Fibroblast of peridontal ligament (primary cell): Measurements from ENCODE around the gene KCNJ5.
"Not testable (repeated sequence)": the region's sequence is repeated elsewhere in the genome, so short reads cannot be mapped to it uniquely, and the experiment has no call there.

ENCODE experiments used
- DNase-seq: peaks from one replicate; pipeline ENCODE4 v3.0.0-alpha.2; 2010; ENCODE audit errors: extremely low read depth

Gene KCNJ5

DNA sequence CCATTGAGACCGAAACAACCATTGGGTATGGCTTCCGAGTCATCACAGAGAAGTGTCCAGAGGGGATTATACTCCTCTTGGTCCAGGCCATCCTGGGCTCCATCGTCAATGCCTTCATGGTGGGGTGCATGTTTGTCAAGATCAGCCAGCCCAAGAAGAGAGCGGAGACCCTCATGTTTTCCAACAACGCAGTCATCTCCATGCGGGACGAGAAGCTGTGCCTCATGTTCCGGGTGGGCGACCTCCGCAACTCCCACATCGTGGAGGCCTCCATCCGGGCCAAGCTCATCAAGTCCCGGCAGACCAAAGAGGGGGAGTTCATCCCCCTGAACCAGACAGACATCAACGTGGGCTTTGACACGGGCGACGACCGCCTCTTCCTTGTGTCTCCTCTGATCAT, 20.5 kb downstream of the KCNJ5 start:
- DNase-seq: no peak

DNA sequence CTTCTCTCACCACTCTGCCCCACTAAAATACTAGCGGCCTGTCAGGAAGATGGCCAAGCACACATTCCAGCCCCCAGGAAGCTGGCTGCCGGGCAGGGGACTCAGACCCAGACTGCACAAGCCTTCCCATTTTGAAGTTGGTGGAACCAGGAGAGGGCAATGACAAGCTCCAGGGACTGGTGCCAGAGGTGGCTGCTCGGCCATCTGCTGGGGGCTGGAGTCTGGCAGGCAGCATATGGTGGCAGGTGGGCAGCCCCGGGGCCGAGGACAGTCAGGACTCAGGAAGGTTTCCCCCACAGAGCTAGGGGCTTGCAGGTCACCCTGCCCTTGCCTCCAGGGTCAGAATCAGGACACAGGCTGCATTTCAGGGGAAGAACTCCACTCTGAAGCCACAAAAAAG, 22.6 kb downstream of the KCNJ5 start:
- no peak for DNase-seq

DNA sequence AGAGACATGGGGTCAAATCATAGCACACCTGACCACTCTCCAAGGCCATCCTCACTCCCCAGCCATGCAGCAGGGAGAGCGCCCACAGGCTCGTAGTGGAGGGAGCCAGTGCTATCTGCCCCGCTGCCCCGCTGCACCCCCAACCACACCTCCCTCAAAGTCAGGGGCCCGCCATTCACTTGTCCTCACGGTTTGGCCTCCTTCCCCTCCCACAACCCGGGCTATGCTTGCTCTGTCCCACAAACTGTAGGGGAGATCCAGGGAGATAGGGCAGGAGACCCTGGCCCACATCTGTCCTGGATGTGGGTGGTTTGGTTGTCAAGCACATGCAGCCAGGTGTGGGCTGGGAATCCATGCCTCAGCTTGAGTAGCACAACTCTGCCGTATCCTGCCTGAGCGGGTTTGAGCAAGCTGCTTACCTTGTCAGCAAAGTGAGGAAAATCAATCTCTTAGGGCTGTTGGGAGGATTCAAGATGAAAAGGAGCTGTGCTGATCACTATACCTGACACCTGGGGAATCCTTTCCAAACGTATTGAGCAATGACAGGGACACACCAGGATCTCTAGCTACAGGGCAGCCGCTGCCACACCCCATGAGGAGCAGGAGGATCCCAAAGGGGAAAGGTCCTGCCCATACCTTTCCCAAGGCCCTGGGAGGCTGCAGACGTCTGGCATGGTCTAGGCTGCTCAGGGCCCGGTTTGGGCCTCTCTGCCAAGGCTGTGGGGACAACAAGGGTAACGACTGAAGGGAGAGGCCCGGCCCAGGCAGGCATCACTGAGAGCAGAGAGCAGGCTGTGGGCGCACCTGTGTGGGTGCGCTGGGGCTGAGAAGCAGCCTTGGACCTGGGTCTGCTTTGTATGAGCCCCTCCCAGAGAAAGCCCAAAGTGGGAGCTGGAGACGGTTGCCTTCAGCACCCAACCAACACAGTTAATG, 23.3 kb downstream of the KCNJ5 start:
- DNase-seq: no peak

DNA sequence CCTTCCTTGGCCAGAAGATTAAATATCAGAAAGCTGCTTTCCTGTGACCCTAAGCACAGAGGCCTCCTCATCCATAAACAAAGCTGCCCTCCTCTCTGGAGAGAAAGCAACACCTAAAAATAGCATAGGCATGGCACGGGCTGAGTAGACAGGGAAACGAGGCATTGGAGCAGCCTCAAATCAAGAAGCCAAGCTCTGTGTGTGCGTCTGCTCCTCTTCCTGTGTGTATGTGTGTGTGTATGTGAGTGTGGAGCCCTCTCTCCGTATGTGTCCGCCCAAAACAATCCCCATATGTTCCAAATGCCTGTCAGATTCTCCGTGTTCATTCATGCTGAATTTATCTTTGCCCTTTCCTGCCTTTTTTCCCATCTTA, 24.0 kb downstream of the KCNJ5 start:
- DNase-seq: no peak

DNA sequence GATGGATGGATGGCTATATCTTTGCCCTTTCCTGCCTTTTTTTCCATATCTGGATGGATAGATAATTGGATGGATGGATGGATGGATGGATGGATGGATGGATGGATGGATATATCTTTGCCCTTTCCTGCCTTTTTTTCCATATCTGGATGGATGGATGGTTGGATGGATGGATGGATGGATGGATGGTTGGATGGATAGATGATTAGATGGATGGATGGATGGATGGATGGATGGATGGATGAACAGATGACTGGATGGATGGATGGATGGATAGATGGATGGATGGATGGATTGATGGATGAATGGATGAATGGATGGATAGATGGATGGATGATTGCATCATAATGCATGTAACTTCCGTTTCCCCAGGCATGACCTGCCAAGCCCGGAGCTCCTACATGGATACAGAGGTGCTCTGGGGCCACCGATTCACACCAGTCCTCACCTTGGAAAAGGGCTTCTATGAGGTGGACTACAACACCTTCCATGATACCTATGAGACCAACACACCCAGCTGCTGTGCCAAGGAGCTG, 24.9 kb downstream of the KCNJ5 start:
- DNase-seq: no peak

DNA sequence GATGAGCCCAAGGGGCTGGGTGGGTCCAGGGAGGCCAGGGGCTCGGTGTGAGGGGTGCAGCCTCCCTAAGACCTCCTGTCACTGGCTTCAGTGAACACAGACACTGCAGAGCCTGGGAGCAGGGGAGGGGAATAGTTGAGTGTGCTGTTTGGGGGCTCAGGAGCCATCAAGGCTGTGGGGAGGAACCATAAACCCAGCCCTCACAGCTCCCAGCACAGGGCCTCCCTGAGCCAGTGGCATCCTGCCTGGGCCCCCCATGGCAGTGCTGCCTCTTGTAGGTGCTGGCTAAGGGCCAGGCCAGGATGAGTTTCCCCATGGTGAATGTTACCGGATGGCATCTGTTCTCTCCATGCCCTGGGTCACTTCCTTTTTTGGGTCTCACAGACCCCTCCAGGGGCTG, 25.5 kb downstream of the KCNJ5 start:
- DNase-seq: no peak

DNA sequence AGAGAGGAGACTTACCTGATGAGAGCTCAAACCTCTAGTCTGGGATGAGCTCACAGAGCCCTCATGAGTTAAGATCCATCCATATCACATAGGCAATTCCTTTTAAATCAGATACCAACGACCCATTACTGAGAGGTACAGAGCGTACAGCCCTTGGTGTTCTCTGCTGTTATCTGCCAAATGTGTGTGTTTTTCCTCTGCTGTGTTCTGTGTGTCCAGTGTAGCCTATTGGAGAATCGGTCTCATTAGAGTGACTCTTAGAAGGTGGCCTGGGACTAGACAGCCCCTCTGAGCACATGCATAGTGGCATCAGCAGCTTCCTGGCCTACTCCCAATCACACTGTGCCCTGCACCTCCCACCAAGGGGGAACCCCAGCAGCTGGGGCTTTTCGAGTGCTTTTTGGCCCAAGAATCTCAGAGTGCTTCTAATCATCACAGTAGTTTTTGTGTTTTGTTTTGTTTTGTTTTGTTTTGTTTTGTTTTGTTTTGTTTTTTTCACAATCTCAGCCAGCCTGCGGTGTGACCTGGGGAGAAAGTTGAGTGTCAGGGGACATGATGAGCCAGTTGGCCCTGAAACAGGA, 26.1 kb downstream of the KCNJ5 start:
- no peak for DNase-seq

DNA sequence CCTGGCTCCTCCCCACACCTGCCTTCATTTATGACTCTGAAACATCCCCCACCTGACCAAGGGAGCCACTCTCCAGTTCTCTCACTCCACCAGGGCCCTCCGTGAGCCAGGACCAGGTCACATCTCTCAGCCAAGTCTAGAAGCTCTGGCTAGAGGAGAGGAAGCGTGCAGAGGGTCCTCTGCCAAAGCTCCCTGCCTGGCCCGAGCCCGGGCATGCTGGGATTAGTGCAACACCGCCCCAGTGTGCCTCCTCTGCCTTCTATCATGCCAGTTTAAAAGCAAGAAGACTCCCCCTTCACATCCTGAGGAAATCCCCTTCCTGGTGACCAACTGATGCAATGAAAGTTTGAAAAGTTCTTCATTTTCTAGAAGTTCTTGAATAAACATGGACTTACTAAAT, 28.1 kb downstream of the KCNJ5 start:
- DNase-seq: no peak

DNA sequence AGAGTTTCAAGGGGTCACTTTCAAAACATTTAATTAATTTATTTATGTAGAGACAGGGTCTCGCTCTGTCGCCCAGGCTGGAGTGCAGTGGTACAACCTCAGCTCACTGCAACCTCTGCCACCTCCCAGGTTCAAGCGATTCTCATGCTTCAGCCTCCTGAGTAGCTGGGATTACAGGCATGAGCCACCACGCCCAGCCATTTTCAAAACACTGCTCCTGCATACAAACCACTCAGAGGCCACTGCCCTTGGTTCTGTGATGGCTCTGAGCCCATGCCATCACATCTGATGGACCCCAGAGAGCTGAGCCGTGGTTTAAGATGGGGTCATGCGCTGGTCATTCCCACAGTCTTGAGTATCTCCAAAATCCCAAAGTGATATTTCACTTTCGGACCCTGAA, 28.5 kb downstream of the KCNJ5 start:
- DNase-seq: not testable (repeated sequence)

DNA sequence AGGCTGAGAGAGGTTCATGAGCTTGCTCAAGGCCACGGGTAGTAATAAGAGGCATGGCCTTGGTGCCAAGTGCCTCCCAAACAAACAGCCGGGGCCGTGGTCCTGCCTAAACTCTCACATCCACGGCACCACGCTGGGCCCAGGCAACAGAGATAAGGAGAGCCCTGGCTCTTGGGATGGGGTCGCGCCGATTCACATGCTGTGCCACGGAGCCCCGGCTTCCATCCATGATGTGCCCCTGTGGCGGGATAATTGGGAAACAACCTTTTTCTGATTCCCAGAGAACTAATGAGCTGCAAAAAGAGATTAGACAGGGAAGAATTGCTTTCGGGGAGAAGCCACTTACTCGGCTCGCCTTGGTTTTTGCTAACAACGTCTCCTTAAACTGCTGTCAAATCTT, 29.5 kb downstream of the KCNJ5 start:
- no peak for DNase-seq

DNA sequence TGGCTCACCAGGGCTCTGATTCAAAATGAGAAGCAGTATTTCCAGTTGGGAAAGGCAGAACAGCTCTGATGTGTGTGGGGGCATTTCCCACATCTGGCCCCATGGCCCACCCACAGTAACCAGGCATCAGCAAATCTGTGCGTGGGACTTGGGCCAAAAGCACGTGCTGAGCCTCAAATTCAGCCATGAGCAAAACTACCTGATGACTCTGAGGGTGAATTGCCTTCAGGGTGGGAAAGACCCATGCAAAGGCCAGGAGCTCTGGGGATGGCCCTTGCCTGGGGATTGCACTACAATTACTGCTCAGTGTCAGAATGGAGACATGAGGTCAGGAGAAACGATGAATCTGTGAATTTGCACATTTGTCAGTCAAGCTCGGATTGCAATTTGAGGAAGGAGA, 30.6 kb downstream of the KCNJ5 start:
- DNase-seq: no peak

DNA sequence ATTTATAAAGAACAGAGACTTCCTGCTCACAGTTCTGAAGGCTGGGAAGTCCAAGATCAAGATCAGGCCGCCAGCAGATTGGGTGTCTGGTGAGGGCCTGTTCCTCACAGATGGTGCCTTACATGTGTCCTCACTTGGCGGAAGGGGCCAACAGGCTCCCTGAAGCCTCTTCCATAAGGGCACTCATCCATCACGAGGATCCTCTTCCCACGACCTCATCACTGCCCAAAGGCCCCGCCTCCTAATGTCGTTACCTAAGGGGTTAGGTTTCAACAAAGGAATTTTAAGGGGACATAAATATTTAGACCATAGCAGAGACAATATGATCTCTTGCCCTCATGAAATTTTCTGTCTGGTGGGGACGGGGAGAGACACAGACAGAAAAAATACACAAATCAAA, 32.9 kb downstream of the KCNJ5 start:
- DNase-seq: no peak

DNA sequence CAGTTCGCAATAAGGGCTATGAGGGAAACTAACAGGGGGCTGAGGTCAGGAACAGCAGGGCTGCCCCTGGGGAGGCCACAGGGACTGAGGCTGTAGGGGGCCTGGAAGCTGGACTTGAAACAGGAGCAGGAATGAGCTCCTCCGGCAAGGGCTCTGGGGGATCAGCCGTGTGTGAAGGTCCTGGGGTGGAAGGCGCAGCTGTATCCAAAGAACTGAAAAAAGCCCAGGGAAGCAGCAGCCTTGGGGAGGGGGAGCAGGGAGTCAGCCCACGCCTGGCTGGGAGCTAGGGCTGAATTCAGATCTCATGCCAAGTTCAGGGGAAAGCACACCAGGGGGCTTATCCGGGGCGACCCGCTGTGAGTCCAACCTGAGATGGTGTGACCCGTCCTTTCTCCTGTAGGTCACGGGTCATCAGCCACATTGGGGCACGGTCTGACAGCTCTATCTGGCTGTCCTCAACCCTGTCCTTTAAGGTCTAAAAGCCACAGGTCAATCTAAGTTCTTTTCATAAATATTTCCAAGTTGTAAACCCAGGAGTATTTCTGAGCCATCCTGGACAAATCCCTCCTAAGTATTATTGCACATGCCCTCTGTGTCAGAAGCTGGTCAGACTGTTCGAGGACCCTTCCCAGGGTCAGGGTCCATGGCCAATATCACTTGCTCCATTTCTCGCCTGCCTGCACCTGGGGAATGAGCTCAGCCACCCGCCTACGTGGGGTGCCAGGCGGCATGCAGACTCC, 33.5 kb downstream of the KCNJ5 start:
- no peak for DNase-seq

DNA sequence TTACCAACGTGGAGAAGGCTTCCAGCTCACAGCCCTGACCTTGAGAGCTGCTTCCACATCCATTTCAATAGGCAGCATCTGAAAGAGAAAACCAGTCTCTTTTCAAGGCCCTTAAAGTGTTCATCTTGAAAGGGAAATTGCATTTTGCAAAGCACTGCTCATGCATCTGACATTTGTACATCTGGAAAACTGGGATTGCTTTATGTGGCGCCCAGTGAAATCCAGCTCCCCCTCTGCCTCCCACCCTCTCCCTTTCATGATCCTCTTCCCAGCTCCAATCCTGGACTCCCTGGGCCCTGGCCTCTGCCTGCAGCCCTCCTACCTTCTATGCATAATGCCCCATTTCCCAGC, 34.1 kb downstream of the KCNJ5 start:
- no peak for DNase-seq

DNA sequence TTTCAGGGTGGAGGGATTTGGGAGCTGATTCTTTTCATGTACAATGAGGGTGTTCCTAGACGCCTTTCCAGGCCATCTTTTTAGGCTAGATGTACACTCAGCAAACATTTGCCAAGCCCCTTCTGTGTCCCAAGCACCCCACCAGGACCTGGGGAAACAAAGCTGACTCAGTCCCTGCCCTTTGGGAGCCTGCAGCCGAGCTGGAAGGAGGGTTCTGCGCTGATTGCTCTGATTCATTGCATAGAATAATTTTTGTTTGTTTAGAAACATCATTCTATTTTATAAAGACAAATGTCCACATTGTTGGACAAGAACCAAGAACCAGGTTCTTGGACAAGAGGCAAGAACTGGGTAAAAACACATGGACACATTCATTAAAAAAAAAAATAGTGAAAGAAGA, 34.8 kb downstream of the KCNJ5 start:
- no peak for DNase-seq

DNA sequence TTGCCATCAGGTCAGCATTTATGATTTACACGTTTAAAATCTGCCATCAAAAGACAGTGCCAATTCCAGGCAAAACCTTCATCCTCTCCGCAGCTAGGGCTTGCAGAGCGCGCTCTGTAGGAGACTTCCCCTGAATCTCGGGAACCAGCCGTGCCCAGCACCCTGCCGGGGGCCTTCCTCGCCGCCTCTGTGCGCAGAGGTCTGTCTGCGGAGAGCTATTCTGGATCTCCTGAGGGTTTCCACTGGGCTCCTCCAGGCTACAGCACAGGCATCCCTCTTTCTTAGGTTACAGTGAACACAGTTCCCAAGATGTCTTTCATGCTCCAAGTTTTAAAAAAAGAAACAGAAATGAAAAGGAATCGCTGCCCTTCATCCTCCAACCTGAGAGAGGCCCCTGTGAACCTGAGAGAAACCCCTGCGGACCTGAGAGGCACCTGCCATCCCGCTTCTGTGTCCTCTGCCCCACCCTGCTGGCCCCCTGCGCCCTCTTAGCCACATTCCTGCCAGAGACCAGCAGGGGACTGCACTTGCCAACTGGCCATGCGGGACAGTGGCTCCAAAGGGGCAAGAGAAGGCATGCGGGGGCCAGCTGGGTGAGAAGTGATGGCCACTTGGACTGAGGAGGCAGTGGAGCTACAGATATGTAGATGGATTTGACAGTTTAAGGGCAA, 35.4 kb downstream of the KCNJ5 start:
- no peak for DNase-seq

DNA sequence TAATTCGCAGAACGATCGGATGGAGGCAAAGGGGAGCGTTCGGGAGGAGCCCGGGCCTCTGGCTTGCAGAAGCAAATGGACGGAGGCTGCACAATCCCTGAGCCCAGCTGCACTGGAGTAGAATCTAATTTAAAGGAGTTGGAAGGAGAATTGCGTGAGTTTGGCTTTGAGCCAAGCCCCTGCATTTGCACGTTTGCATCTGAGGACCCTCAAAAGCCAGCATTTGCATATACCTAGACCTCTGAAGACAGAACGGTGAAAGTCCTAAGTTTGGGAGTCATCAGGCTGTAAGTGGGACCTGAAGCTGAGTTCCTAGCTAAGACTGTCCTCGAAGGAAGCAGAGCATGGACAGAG, 35.9 kb downstream of the KCNJ5 start:
- no peak for DNase-seq

DNA sequence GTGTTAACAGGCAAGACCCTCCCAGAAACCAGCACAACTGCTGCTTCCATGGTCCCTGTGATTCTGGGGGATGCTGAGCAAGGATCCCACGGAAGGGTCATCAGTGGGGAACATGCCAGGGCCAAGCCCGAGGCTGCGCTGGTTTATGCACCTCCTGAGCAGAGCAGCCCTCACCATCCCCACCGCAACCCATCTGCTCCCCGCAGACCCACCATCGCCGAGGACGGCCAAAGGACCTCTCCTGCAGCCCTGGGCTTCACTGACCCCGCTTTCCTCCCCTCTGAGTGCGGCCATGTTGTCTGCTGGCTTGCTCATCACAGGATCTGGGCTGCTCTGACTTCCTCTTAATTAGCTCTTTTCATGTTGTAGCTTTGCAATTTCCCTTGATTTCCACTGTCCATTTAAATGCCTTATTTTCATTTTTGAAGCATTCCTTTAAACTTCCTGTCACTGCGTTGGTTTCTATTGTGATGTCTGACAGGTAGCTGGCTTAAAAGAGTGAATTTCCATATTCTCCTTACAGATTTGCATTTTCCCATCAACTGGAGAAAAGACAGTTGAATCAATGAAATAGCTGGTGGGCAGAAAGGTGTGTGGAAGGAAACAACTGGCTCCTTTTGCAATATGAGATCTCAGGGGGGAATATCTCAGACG, 36.7 kb downstream of the KCNJ5 start:
- DNase-seq: no peak

DNA sequence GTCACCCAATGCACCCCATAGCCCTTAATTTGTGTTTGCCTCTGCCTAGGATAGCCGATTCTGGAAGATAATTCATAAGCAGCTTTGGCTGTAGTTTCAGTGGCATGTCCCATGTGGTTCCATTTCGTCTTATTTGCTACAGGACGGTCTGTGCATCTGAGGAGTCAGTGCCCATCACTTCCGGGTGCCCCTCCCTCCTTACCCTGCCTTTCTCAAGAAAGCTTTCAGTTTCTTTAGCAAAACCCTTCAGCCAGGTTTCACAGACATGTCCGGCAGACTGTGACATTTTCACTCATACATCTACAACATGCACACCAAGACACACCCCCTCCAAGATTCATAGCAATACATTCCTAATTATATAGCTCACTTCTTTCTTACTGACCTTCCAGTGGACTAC, 37.2 kb downstream of the KCNJ5 start:
- no peak for DNase-seq

DNA sequence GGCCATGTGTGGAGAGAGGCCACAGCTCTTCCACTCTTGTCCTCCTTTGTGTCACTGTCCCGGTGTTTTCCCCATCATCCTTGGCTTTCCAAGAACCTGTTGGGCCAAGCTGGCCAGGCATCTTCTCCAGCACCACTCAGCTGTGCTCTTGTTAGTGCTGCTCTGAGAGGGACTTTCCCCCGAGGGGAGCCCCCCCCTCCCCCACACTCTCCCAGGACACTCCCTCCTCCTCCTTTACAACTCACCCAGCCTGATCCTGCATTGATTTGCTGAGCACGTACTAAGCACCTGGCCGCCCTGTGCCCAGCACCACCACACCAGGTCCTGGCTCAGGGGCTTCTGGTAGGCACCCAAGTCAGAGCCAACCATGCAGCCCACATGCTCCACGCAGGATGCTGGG, 38.3 kb downstream of the KCNJ5 start:
- no peak for DNase-seq

DNA sequence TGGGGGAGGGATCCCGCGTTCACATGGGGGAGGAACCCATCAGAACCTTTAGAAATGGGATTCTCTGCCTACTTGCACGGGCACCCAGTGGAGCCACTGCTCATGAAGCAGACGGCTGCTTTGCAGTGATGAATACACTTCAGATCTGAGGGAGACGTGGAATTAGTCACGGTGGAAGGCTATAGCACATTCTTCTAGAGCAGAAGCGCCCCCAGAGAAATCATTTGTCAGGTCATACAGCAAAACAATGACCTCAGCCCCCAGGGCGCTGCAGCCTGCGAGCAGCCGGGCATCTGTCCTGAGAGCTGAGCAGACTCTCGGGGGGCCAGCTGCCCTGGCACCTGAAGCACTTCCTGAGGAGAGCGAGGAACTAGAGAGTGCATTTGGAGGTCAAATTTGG, 38.8 kb downstream of the KCNJ5 start:
- no peak for DNase-seq

DNA sequence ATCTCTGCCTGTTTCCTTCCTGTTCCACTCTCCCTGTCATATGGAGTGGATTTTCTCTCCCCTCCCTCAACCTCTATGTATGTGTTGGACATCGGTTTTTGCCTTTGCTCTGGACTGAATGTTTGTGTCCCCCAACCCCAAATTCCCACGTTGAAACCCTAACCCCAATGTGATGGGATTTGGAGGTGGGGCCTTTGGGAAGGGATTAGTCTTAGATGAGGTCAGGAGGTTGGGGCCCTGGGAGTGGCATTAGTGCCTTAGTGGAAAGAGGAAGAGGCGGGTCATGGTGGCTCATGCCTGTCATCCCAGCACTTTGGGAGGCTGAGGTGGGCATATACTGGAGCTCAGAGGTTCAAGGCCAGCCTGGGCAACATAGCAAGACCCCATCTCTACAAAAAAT, 39.9 kb downstream of the KCNJ5 start:
- DNase-seq: no peak
